Neuronal stem cell (in vitro differentiated cells): Measurements from ENCODE around the gene ATP8B3.

Experiments used
- DNase-seq: peaks from one replicate; pipeline ENCODE4 v3.0.0-alpha.2; 2013; ENCODE audit warnings: low spot score
- H2AFZ ChIP-seq: one replicate; pipeline ENCODE4 v1.6.1; 2013; ENCODE audit warnings: mild to moderate bottlenecking, low read length, inconsistent platforms
- H2AK5ac ChIP-seq: 2 replicates; pipeline ENCODE4 v1.6.1; 2013; ENCODE audit warnings: low read depth, mild to moderate bottlenecking, inconsistent platforms, low read length, moderate library complexity, mixed read lengths
- H2BK120ac ChIP-seq: 2 replicates; pipeline ENCODE4 v1.6.1; 2013; ENCODE audit warnings: low read depth, mild to moderate bottlenecking, inconsistent platforms, low read length, moderate library complexity, mixed read lengths
- H2BK12ac ChIP-seq: one replicate; pipeline ENCODE4 v1.6.1; 2013; ENCODE audit warnings: low read length, inconsistent platforms
- H2BK15ac ChIP-seq: 2 replicates; pipeline ENCODE4 v1.6.1; 2013; ENCODE audit warnings: mild to moderate bottlenecking, low read length, inconsistent platforms, mixed read lengths
- H2BK5ac ChIP-seq: one replicate; pipeline ENCODE4 v1.6.1; 2013; ENCODE audit warnings: inconsistent platforms, mild to moderate bottlenecking, low read length, moderate library complexity
- H3K14ac ChIP-seq: one replicate; pipeline ENCODE4 v1.6.1; 2013; ENCODE audit warnings: low read length, inconsistent platforms
- H3K18ac ChIP-seq: 2 replicates; pipeline ENCODE4 v1.6.1; 2013; ENCODE audit warnings: low read length, inconsistent platforms
- H3K23ac ChIP-seq: 2 replicates; pipeline ENCODE4 v1.6.1; 2013; ENCODE audit warnings: low read depth, mild to moderate bottlenecking, mixed read lengths, low read length, inconsistent platforms; ENCODE audit not compliant: poor library complexity
- H3K27ac ChIP-seq: replicated peaks from 3 replicates; pipeline ENCODE4 v1.5.1; 2013; ENCODE audit warnings: low read length, inconsistent platforms
- H3K27me3 ChIP-seq, 3 experiments: 2 replicates each; pipeline ENCODE4 v1.6.1; 2013; ENCODE audit warnings: low read length in 3 of 3, mild to moderate bottlenecking in 2 of 3, inconsistent platforms in 1 of 3, low read depth in 1 of 3, mixed read lengths in 1 of 3, moderate library complexity in 1 of 3; ENCODE audit not compliant: control insufficient read depth in 3 of 3, insufficient read depth in 3 of 3
- H3K36me3 ChIP-seq, 2 donors: replicated peaks in 1 of 2; 2 replicates each; pipeline ENCODE4 v1.6.1; 2013; ENCODE audit warnings: low read length in 2 of 2; ENCODE audit not compliant: control insufficient read depth in 2 of 2, insufficient read depth in 2 of 2
- H3K4ac ChIP-seq: 2 replicates; pipeline ENCODE4 v1.6.1; 2013; ENCODE audit warnings: inconsistent platforms, mild to moderate bottlenecking, low read length, moderate library complexity
- H3K4me1 ChIP-seq, 2 donors: 1 replicate in 1 of 2; 2 replicates in 1 of 2; pipeline ENCODE4 v1.6.1; 2013; ENCODE audit warnings: low read length in 2 of 2, low read depth in 1 of 2; ENCODE audit not compliant: control insufficient read depth in 2 of 2, insufficient read depth in 1 of 2
- H3K4me2 ChIP-seq: one replicate; pipeline ENCODE4 v1.6.1; 2013; ENCODE audit warnings: mild to moderate bottlenecking, low read length, inconsistent platforms; ENCODE audit not compliant: insufficient read depth, poor library complexity, severe bottlenecking
- H3K4me3 ChIP-seq, 2 donors: 2 replicates each; pipeline ENCODE4 v1.5.1; 2013; ENCODE audit warnings: low read length in 2 of 2, mild to moderate bottlenecking in 2 of 2, inconsistent platforms in 1 of 2, moderate library complexity in 1 of 2
- H3K79me1 ChIP-seq: one replicate; pipeline ENCODE4 v1.6.1; 2013; ENCODE audit warnings: low read depth, mild to moderate bottlenecking, inconsistent platforms, low read length, moderate library complexity
- H3K9ac ChIP-seq: one replicate; pipeline ENCODE4 v1.6.1; 2013; ENCODE audit warnings: mild to moderate bottlenecking, low read depth, low read length, inconsistent platforms; ENCODE audit not compliant: poor library complexity
- H3K9me3 ChIP-seq, 2 donors: replicated peaks in 1 of 2; 2 replicates each; pipeline versions ENCODE3 to v1.6.1; 2013; ENCODE audit warnings: low read length in 2 of 2, mild to moderate bottlenecking in 2 of 2, inconsistent platforms in 1 of 2, low read depth in 1 of 2, mixed read lengths in 1 of 2, moderate library complexity in 1 of 2; ENCODE audit not compliant: control insufficient read depth in 2 of 2, insufficient read depth in 1 of 2
- H4K8ac ChIP-seq: one replicate; pipeline ENCODE4 v1.6.1; 2013; ENCODE audit warnings: low read depth, mild to moderate bottlenecking, inconsistent platforms, low read length, moderate library complexity
- H4K91ac ChIP-seq: one replicate; pipeline ENCODE4 v1.6.1; 2013; ENCODE audit warnings: low read length, low read depth, mild to moderate bottlenecking, inconsistent platforms; ENCODE audit not compliant: poor library complexity
- WGBS, 2 donors: extraction: QIAGEN DNeasy Blood & Tissue Kit; methylation state at CpG; one replicate each; pipeline ENCODE4 v1.1.7; 2013; ENCODE audit warnings: missing lambda C conversion rate in 2 of 2, mixed read lengths in 1 of 2; ENCODE audit not compliant: insufficient read length in 2 of 2, insufficient replicate concordance in 1 of 2; ENCODE audit errors: extremely low coverage in 2 of 2; 5-methylcytosine and 5-hydroxymethylcytosine counted together

ATP8B3 gene

GRCh38 chr19:1860042-1860775, 48.1 kb upstream of the ATP8B3 start:
- H3K27ac ChIP-seq: no peak overlapping the region
- no peak overlapping the region for H2BK12ac ChIP-seq
- H3K36me3 ChIP-seq: no peaks in the 10 kb centered on the region
- no peak overlapping the region for H2AFZ ChIP-seq
- peak overlapping the region in 1 of 2 donors; percentile 43 for H3K4me3 ChIP-seq
- no peak overlapping the region for H4K8ac ChIP-seq
- peak; percentile 78 for DNase-seq
- H3K4me2 ChIP-seq: peak overlapping the region; percentile 57
- H2AK5ac ChIP-seq: peak overlapping the region; percentile 94
- H3K18ac ChIP-seq: peak overlapping the region; percentile 81
- H3K27me3 ChIP-seq: peaks cover 7 to 66% (median 22%) of the 10 kb centered on the region in 3 experiments
- H3K9me3 ChIP-seq: no peaks in the 10 kb centered on the region
- H4K91ac ChIP-seq: no peak overlapping the region
- peaks cover 47 to 64% of the 10 kb centered on the region in 2 donors for H3K4me1 ChIP-seq
- peak overlapping the region; percentile 9 for H3K9ac ChIP-seq
- H2BK5ac ChIP-seq: no peak overlapping the region
- H3K14ac ChIP-seq: no peak overlapping the region
- H3K4ac ChIP-seq: no peak overlapping the region
- WGBS, 2 donors: no CpG with 5 or more reads among the region's 32 CpGs
- H3K23ac ChIP-seq: peak overlapping the region; percentile 89
- H2BK15ac ChIP-seq: peak overlapping the region; percentile 85
- H2BK120ac ChIP-seq: no peak overlapping the region
- H3K79me1 ChIP-seq: peaks cover 19% of the 10 kb centered on the region

GRCh38 chr19:1859331-1859781, 47.3 kb upstream of the ATP8B3 start:
- Histone ChIP-seq H3K4me2 (peak overlapping the region; percentile 57), H2BK5ac (peak overlapping the region; percentile 6), H2BK15ac (peak overlapping the region; percentile 85), H2AFZ (no peak overlapping the region), H2BK12ac (no peak overlapping the region), H3K4me3 (no peak overlapping the region), H3K9ac (peak overlapping the region; percentile 72), H4K8ac (no peak overlapping the region), H2AK5ac (peak overlapping the region; percentile 94), H3K4me1 (peaks cover 52 to 62% of the 10 kb centered on the region in 2 donors), H2BK120ac (no peak overlapping the region), H3K27me3 (peaks cover 7 to 66% (median 22%) of the 10 kb centered on the region in 3 experiments), H3K27ac (no peak overlapping the region), H4K91ac (no peak overlapping the region), H3K14ac (no peak overlapping the region), H3K9me3 (no peaks in the 10 kb centered on the region), H3K4ac (no peak overlapping the region), H3K18ac (peak overlapping the region; percentile 81), H3K79me1 (peaks cover 19% of the 10 kb centered on the region), H3K36me3 (no peaks in the 10 kb centered on the region), H3K23ac (peak overlapping the region; percentile 89)
- no peak for DNase-seq
- WGBS, 2 donors: no CpG with 5 or more reads among the region's 18 CpGs

GRCh38 chr19:1858412-1859081, 46.5 kb upstream of the ATP8B3 start:
- H3K27ac ChIP-seq: no peak overlapping the region

More at GRCh38 chr19:1858412-1859081, 46.5 kb upstream of the ATP8B3 start:
- H3K4me2 ChIP-seq: no peak overlapping the region
- H3K18ac ChIP-seq: peak overlapping the region; percentile 81
- H3K23ac ChIP-seq: no peak overlapping the region
- DNase-seq: no peak
- H2BK12ac ChIP-seq: no peak overlapping the region
- no peak overlapping the region for H2BK120ac ChIP-seq
- no peak overlapping the region for H3K9ac ChIP-seq
- H4K8ac ChIP-seq: peak overlapping the region; percentile 82
- H3K4me3 ChIP-seq: no peak overlapping the region
- peak overlapping the region; percentile 63 for H2AK5ac ChIP-seq
- H2BK5ac ChIP-seq: no peak overlapping the region
- peaks cover 21% of the 10 kb centered on the region for H3K79me1 ChIP-seq
- H3K36me3 ChIP-seq: no peaks in the 10 kb centered on the region
- H4K91ac ChIP-seq: no peak overlapping the region
- no CpG with 5 or more reads among the region's 10 CpGs for WGBS, 2 donors
- H3K9me3 ChIP-seq: no peaks in the 10 kb centered on the region
- H3K14ac ChIP-seq: no peak overlapping the region
- H3K27me3 ChIP-seq: peaks cover 7 to 66% (median 22%) of the 10 kb centered on the region in 3 experiments
- no peak overlapping the region for H3K4ac ChIP-seq
- H2BK15ac ChIP-seq: peak overlapping the region; percentile 55
- peaks cover 53 to 62% of the 10 kb centered on the region in 2 donors for H3K4me1 ChIP-seq
- H2AFZ ChIP-seq: no peak overlapping the region
